ENCODE data around the gene PADI6.

Gene PADI6

GRCh38 chr1:17375651-17376050 is 3.7 kb downstream of the PADI6 start (continued):
- no peak for TF ChIP-seq ZNF280D (tag by site-specific recombination; IDR thresholded peaks at IDR 0.05)
- no peak for TF ChIP-seq OVOL3 (tag by site-specific recombination; IDR thresholded peaks at IDR 0.05)
- TF ChIP-seq, protein P1, sequence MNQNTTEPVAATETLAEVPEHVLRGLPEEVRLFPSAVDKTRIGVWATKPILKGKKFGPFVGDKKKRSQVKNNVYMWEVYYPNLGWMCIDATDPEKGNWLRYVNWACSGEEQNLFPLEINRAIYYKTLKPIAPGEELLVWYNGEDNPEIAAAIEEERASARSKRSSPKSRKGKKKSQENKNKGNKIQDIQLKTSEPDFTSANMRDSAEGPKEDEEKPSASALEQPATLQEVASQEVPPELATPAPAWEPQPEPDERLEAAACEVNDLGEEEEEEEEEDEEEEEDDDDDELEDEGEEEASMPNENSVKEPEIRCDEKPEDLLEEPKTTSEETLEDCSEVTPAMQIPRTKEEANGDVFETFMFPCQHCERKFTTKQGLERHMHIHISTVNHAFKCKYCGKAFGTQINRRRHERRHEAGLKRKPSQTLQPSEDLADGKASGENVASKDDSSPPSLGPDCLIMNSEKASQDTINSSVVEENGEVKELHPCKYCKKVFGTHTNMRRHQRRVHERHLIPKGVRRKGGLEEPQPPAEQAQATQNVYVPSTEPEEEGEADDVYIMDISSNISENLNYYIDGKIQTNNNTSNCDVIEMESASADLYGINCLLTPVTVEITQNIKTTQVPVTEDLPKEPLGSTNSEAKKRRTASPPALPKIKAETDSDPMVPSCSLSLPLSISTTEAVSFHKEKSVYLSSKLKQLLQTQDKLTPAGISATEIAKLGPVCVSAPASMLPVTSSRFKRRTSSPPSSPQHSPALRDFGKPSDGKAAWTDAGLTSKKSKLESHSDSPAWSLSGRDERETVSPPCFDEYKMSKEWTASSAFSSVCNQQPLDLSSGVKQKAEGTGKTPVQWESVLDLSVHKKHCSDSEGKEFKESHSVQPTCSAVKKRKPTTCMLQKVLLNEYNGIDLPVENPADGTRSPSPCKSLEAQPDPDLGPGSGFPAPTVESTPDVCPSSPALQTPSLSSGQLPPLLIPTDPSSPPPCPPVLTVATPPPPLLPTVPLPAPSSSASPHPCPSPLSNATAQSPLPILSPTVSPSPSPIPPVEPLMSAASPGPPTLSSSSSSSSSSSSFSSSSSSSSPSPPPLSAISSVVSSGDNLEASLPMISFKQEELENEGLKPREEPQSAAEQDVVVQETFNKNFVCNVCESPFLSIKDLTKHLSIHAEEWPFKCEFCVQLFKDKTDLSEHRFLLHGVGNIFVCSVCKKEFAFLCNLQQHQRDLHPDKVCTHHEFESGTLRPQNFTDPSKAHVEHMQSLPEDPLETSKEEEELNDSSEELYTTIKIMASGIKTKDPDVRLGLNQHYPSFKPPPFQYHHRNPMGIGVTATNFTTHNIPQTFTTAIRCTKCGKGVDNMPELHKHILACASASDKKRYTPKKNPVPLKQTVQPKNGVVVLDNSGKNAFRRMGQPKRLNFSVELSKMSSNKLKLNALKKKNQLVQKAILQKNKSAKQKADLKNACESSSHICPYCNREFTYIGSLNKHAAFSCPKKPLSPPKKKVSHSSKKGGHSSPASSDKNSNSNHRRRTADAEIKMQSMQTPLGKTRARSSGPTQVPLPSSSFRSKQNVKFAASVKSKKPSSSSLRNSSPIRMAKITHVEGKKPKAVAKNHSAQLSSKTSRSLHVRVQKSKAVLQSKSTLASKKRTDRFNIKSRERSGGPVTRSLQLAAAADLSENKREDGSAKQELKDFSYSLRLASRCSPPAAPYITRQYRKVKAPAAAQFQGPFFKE (tag by site-specific recombination; IDR thresholded peaks at IDR 0.05; ENCODE audit: borderline replicate concordance): no peak
- TF ChIP-seq ZNF501 (tag by site-specific recombination; IDR thresholded peaks at IDR 0.05): no peak
- no peak for TF ChIP-seq ZNF792 (tag by site-specific recombination; IDR thresholded peaks at IDR 0.05)
- TF ChIP-seq ZNF169 (tag by site-specific recombination; IDR thresholded peaks at IDR 0.05): no peak

DNA sequence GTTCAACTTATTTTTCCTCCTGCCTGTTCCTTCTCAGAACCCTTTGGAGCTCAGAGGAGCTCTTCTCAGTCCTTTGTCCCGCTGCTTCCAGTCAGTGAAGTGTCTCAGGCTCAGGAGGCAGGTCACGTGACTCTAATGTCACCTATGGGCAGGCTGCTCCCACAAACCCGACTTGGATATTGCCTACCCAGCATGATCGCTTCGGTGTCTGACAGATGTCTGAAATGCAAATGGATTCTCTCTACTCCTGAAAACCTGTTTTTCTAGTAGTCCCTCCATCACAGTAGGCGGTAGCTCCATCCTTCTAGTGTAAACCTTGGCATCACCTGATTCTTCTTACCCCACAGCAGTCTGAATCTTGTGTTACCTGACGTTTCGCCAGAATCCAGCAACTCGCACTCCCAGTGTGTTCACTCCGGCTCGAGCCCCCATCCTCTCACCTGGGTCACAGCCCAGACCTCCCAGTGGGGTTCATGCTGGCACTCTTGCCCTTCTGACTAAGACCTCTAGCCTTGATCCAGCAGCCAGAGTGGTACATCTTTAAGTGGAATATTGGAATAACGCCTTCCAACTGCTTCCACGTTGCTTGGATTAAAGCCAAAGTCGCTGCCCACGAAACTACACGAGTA is 5.4 kb downstream of the PADI6 start:
- no peak overlapping the region for H3K27ac ChIP-seq (ENCODE audit: extremely low read depth, low read depth, low read length)
- no peaks in the 10 kb centered on the region for H3K36me3 ChIP-seq (ENCODE audit: control insufficient read depth in 2 of 2, insufficient read depth in 1 of 2, low read length in 2 of 2)
- H3K9me3 ChIP-seq (ENCODE audit: control insufficient read depth, insufficient read depth, low read depth, low read length): no peaks in the 10 kb centered on the region
- ChIA-PET POLR2A (no interaction called here), CTCF (interaction anchor here (1.3 to 1.4 kb wide), 2 partner anchors 25 to 41 kb away, joined by 3 to 5 read pairs; no protein-coding TSS in a partner anchor)
- no peak overlapping the region for H3K4me3 ChIP-seq (ENCODE audit: low read depth, low read length)
- no peak for TF ChIP-seq ZNF624 (tag by site-specific recombination; IDR thresholded peaks at IDR 0.05)
- no peaks in the 10 kb centered on the region for H3K4me1 ChIP-seq (ENCODE audit: control insufficient read depth, insufficient read depth, low read length)

DNA sequence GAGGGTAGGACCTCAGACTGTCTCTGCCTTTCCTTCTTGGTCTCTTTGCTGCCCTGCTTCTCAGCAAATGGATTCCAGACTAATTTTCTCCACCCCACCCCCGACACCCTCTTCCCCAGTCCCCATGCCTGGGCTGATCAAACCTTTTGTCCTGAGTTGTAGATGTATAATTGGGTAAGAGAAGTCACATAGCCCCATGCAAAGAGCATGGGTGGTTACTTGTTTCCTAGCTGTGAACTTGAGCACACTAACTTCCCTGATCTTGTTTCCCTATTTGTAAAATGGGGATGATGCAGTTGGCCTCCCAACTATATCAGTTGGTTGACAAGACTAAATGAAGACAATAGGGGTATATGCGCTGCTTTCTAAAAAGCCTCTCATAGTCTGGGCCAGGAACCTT is 9.2 kb downstream of the PADI6 start:
- H3K4me1 ChIP-seq (ENCODE audit: control insufficient read depth, insufficient read depth, low read length): no peaks in the 10 kb centered on the region
- TF ChIP-seq ZNF530 (tag by site-specific recombination; IDR thresholded peaks at IDR 0.05; ENCODE audit: low read depth) (no peak), ZNF488 (tag by site-specific recombination; IDR thresholded peaks at IDR 0.05) (no peak), RBAK (tag by site-specific recombination; IDR thresholded peaks at IDR 0.05) (no peak), SCRT2 (tag by site-specific recombination; IDR thresholded peaks at IDR 0.05) (no peak), SP3 (tag by site-specific recombination; IDR thresholded peaks at IDR 0.05) (no peak), ZNF324 (tag by site-specific recombination; IDR thresholded peaks at IDR 0.05) (no peak), ZNF311 (tag by site-specific recombination; IDR thresholded peaks at IDR 0.05; ENCODE audit: borderline replicate concordance) (no peak), ZNF664 (tag by site-specific recombination; IDR thresholded peaks at IDR 0.05) (no peak), ZNF132 (tag by site-specific recombination; IDR thresholded peaks at IDR 0.05; ENCODE audit: borderline replicate concordance) (no peak), HOXA7 (CRISPR knock-in tag; IDR thresholded peaks at IDR 0.05; ENCODE audit: borderline replicate concordance) (no peak), ZNF624 (tag by site-specific recombination; IDR thresholded peaks at IDR 0.05) (no peak), ZFP3 (tag by site-specific recombination; IDR thresholded peaks at IDR 0.05; ENCODE audit: low read depth) (no peak)
- TF ChIP-seq, protein P2, sequence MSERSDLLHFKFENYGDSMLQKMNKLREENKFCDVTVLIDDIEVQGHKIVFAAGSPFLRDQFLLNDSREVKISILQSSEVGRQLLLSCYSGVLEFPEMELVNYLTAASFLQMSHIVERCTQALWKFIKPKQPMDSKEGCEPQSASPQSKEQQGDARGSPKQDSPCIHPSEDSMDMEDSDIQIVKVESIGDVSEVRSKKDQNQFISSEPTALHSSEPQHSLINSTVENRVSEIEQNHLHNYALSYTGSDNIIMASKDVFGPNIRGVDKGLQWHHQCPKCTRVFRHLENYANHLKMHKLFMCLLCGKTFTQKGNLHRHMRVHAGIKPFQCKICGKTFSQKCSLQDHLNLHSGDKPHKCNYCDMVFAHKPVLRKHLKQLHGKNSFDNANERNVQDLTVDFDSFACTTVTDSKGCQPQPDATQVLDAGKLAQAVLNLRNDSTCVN (tag by site-specific recombination; optimal IDR thresholded peaks at IDR 0.05): no peak
- no peak overlapping the region for H3K27ac ChIP-seq (ENCODE audit: extremely low read depth, low read depth, low read length)
- ChIA-PET CTCF (no interaction called here), POLR2A (interaction anchor here (0.5 kb wide), 1 partner anchor 57 kb away, joined by 5 read pairs; no protein-coding TSS in a partner anchor)
- no peak overlapping the region for H3K4me3 ChIP-seq (ENCODE audit: low read depth, low read length)
- no peaks in the 10 kb centered on the region for H3K36me3 ChIP-seq (ENCODE audit: control insufficient read depth in 2 of 2, insufficient read depth in 1 of 2, low read length in 2 of 2)
- H3K9me3 ChIP-seq (ENCODE audit: control insufficient read depth, insufficient read depth, low read depth, low read length): no peaks in the 10 kb centered on the region
